Upper lobe of left lung (tissue), 4 donors: ENCODE results near the gene FGG.

Source experiments
- POLR2A ChIP-seq, 4 donors: fragments of 450-650 bp; IDR thresholded peaks; one replicate each; pipeline ENCODE4 v1.5.1; 2016 to 2017; ENCODE audit warnings: antibody characterized with exemption in 4 of 4, mild to moderate bottlenecking in 2 of 4
- POLR2AphosphoS5 ChIP-seq, 2 donors: sonication (generic); formaldehyde crosslinking; IDR thresholded peaks; one replicate each; pipeline ENCODE4 v1.5.1; 2017; ENCODE audit warnings: antibody characterized with exemption in 2 of 2
- TF ChIP-seq, protein P1 (sequence below), 6 experiments: fragments of 450-650 bp in 4 of 6; fragments of 200-600 bp in 2 of 6; sonication (generic) in 2 of 6; IDR thresholded peaks; one replicate each; pipeline ENCODE4 v1.5.1; 2016 to 2019; ENCODE audit warnings: antibody characterized with exemption in 6 of 6

DNA sequence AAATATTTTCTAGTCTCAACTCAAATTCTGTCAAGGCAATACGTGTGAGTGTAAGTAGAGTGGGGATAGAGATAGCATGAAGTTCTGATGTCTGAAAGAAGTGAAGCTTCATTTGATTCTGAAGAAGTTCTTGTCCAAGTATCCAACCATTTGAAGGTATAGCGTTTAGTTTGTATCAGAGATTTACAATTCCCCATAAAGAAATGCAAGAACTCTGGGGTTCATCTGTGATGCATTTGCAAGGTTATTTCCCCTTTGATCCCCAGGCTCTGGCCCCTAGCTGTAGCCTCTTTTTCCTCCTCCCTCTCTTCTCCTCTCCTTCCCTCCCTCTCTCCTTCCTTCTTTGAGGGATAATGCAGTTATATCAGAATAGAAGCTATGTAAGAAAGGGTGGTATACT is 29.7 kb downstream of the FGG start:
- no peak for TF ChIP-seq POLR2A (IDR thresholded peaks at IDR 0.05)
- TF ChIP-seq, protein P1, sequence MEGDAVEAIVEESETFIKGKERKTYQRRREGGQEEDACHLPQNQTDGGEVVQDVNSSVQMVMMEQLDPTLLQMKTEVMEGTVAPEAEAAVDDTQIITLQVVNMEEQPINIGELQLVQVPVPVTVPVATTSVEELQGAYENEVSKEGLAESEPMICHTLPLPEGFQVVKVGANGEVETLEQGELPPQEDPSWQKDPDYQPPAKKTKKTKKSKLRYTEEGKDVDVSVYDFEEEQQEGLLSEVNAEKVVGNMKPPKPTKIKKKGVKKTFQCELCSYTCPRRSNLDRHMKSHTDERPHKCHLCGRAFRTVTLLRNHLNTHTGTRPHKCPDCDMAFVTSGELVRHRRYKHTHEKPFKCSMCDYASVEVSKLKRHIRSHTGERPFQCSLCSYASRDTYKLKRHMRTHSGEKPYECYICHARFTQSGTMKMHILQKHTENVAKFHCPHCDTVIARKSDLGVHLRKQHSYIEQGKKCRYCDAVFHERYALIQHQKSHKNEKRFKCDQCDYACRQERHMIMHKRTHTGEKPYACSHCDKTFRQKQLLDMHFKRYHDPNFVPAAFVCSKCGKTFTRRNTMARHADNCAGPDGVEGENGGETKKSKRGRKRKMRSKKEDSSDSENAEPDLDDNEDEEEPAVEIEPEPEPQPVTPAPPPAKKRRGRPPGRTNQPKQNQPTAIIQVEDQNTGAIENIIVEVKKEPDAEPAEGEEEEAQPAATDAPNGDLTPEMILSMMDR (IDR thresholded peaks at IDR 0.05), result no peak
- TF ChIP-seq POLR2AphosphoS5 (IDR thresholded peaks at IDR 0.05), result no peak
